ENCODE results near the gene CDH10. TPM values are rescaled to one million over a fixed set of nuclear protein-coding genes. Genes with fewer than 3 reads are reported as not detected.

Gene CDH10
- total RNA-seq, 1 donor, result 0.10 TPM

GRCh38 chr5:24547132-24547531 lies 97.6 kb downstream of the CDH10 start:
- H3K9me3 ChIP-seq (ENCODE audit: low read depth, low read length), result no peaks in the 10 kb centered on the region
- H3K27me3 ChIP-seq (ENCODE audit: insufficient read depth, low read length), result no peaks in the 10 kb centered on the region
- H3K4me3 ChIP-seq (ENCODE audit: low read length), result no peak overlapping the region
- H3K4me1 ChIP-seq (ENCODE audit: insufficient read depth, low read length), result no peaks in the 10 kb centered on the region

DNA sequence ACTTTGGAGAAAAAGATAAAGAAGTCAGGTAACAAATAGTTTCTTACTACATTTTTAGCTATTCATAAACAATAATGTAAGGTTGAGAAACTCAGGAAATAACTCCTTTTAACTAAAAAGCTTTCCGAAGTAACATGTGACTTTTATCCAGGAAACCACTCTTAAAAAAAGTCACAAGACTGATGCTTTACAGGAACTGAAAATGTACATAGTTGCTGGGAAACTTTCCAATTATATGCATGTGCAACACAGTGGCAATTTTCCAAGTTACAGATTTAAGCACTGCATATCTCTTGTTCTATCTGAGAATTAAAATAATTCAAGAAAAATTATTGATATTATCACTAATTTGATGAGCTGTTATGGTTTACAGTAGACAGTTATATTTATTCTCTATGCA lies 105.2 kb downstream of the CDH10 start:
- Histone ChIP-seq H3K4me3 (ENCODE audit: low read length) (no peak overlapping the region), H3K9me3 (ENCODE audit: low read depth, low read length) (no peaks in the 10 kb centered on the region), H3K27me3 (ENCODE audit: insufficient read depth, low read length) (no peaks in the 10 kb centered on the region), H3K4me1 (ENCODE audit: insufficient read depth, low read length) (no peaks in the 10 kb centered on the region)

DNA sequence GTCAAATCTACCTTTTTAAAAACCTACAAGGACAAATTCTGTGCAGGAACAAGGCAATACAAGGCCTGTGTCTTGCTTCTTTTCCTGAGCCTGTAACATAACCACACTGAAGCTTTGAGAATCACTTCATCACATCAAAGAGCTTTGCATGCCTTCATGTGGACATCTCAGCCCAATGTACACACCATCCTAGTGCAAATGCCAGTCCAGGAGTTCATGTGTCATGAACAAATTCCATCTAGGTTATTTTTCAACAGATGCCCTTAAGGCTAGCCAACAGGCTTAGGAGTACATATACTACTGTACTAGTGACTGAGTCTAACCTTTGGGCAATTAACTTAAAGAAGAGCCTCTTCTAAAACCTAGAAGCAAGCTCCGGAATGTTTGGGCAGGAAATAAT lies 106.4 kb downstream of the CDH10 start:
- H3K27me3 ChIP-seq (ENCODE audit: insufficient read depth, low read length), result no peaks in the 10 kb centered on the region
- no peaks in the 10 kb centered on the region for H3K4me1 ChIP-seq (ENCODE audit: insufficient read depth, low read length)
- H3K4me3 ChIP-seq (ENCODE audit: low read length), result no peak overlapping the region
- no peaks in the 10 kb centered on the region for H3K9me3 ChIP-seq (ENCODE audit: low read depth, low read length)

- H3K9me3 ChIP-seq (ENCODE audit: low read depth, low read length), result no peaks in the 10 kb centered on the region
- no peak overlapping the region for H3K4me3 ChIP-seq (ENCODE audit: low read length)
- no peaks in the 10 kb centered on the region for H3K4me1 ChIP-seq (ENCODE audit: insufficient read depth, low read length)
- H3K27me3 ChIP-seq (ENCODE audit: insufficient read depth, low read length), result no peaks in the 10 kb centered on the region
Measured at GRCh38 chr5:24535646-24536045, 109.1 kb downstream of the CDH10 start.

GRCh38 chr5:24530906-24531305 lies 113.9 kb downstream of the CDH10 start:
- Histone ChIP-seq H3K27me3 (ENCODE audit: insufficient read depth, low read length) (no peaks in the 10 kb centered on the region), H3K4me3 (ENCODE audit: low read length) (no peak overlapping the region), H3K9me3 (ENCODE audit: low read depth, low read length) (peaks cover 7% of the 10 kb centered on the region), H3K4me1 (ENCODE audit: insufficient read depth, low read length) (no peaks in the 10 kb centered on the region)

GRCh38 chr5:24525414-24525813 lies 119.4 kb downstream of the CDH10 start:
- peaks cover 7% of the 10 kb centered on the region for H3K9me3 ChIP-seq (ENCODE audit: low read depth, low read length)
- H3K4me3 ChIP-seq (ENCODE audit: low read length), result no peak overlapping the region
- no peaks in the 10 kb centered on the region for H3K4me1 ChIP-seq (ENCODE audit: insufficient read depth, low read length)
- no peaks in the 10 kb centered on the region for H3K27me3 ChIP-seq (ENCODE audit: insufficient read depth, low read length)

DNA sequence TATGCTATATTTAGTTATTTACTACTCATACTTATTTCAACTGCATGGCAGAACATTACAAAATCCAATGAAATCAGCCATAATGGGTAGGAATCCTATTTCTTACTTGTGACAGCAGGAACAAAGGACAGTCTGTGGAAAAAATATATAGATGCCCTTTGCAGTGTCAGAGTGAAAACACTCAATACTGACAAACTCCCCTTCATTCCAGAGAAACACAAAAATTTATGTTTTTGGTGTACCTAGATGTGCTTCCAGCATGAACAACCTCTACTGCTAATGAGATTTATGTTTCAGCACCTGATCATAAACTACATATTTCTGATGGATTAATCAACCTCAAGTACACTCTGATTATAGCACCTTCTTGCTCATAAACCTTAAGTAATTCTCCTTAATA lies 132.4 kb downstream of the CDH10 start:
- Histone ChIP-seq H3K9me3 (ENCODE audit: low read depth, low read length) (no peaks in the 10 kb centered on the region), H3K27me3 (ENCODE audit: insufficient read depth, low read length) (no peaks in the 10 kb centered on the region), H3K4me1 (ENCODE audit: insufficient read depth, low read length) (no peaks in the 10 kb centered on the region), H3K4me3 (ENCODE audit: low read length) (no peak overlapping the region)

- H3K4me1 ChIP-seq (ENCODE audit: insufficient read depth, low read length), result no peaks in the 10 kb centered on the region
- H3K27me3 ChIP-seq (ENCODE audit: insufficient read depth, low read length), result no peaks in the 10 kb centered on the region
- H3K4me3 ChIP-seq (ENCODE audit: low read length), result no peak overlapping the region
- H3K9me3 ChIP-seq (ENCODE audit: low read depth, low read length), result peaks cover 5% of the 10 kb centered on the region
Measured at GRCh38 chr5:24510523-24510988, 134.2 kb downstream of the CDH10 start.

DNA sequence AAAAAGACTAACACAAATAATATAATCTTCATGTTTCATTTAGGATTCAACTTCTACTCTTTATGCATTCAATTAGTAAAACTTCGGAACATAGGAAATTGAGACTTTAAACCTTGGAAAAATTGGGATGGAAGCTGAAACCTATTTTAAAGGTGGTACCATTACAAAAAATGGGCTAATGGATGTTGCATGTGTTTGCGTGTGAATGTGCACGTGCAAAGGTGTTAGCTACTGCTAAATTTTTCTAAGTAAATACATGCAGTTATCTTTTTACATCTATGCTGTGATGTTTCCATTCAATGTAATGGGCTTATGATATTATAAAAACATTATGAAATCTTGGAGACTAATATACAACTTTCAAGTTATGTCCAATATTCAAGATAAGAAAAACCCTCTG lies 134.8 kb downstream of the CDH10 start:
- no peaks in the 10 kb centered on the region for H3K27me3 ChIP-seq (ENCODE audit: insufficient read depth, low read length)
- H3K9me3 ChIP-seq (ENCODE audit: low read depth, low read length), result peaks cover 5% of the 10 kb centered on the region
- H3K4me1 ChIP-seq (ENCODE audit: insufficient read depth, low read length), result no peaks in the 10 kb centered on the region
- H3K4me3 ChIP-seq (ENCODE audit: low read length), result no peak overlapping the region

- peaks cover 5% of the 10 kb centered on the region for H3K9me3 ChIP-seq (ENCODE audit: low read depth, low read length)
- H3K27me3 ChIP-seq (ENCODE audit: insufficient read depth, low read length), result no peaks in the 10 kb centered on the region
- no peak overlapping the region for H3K4me3 ChIP-seq (ENCODE audit: low read length)
- no peaks in the 10 kb centered on the region for H3K4me1 ChIP-seq (ENCODE audit: insufficient read depth, low read length)
Measured at GRCh38 chr5:24505258-24505657, 139.5 kb downstream of the CDH10 start.

GRCh38 chr5:24497591-24498157 lies 147.1 kb downstream of the CDH10 start:
- no peaks in the 10 kb centered on the region for H3K27me3 ChIP-seq (ENCODE audit: insufficient read depth, low read length)
- no peak overlapping the region for H3K4me3 ChIP-seq (ENCODE audit: low read length)
- no peaks in the 10 kb centered on the region for H3K4me1 ChIP-seq (ENCODE audit: insufficient read depth, low read length)
- H3K9me3 ChIP-seq (ENCODE audit: low read depth, low read length), result no peaks in the 10 kb centered on the region

GRCh38 chr5:24497145-24497544 lies 147.6 kb downstream of the CDH10 start:
- Histone ChIP-seq H3K27me3 (ENCODE audit: insufficient read depth, low read length) (no peaks in the 10 kb centered on the region), H3K9me3 (ENCODE audit: low read depth, low read length) (no peaks in the 10 kb centered on the region), H3K4me3 (ENCODE audit: low read length) (no peak overlapping the region), H3K4me1 (ENCODE audit: insufficient read depth, low read length) (no peaks in the 10 kb centered on the region)

- no peaks in the 10 kb centered on the region for H3K9me3 ChIP-seq (ENCODE audit: low read depth, low read length)
Measured at GRCh38 chr5:24496268-24496667, 148.5 kb downstream of the CDH10 start.

DNA sequence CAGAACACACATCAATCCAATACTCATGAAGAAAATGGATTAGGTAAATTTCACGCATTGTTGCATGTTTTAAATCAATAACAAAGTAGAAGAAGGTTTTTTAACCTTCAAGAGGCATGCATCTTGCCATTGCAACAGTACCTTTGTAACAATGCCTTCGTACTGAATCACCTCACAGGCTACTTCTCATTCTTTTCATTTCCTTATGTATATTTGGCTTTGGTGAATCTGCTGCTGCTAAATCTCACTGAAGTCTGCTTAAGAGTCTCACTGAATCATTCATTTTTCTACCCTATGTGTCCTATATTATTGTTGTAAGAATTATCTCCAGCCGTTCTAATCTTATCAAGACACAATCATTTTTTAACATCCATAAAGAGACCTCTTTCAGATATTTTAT lies 152.5 kb downstream of the CDH10 start:
- H3K4me1 ChIP-seq (ENCODE audit: insufficient read depth, low read length), result no peaks in the 10 kb centered on the region
- no peak overlapping the region for H3K4me3 ChIP-seq (ENCODE audit: low read length)
- no peaks in the 10 kb centered on the region for H3K9me3 ChIP-seq (ENCODE audit: low read depth, low read length)
- H3K27me3 ChIP-seq (ENCODE audit: insufficient read depth, low read length), result no peaks in the 10 kb centered on the region

More at GRCh38 chr5:24496268-24496667, 148.5 kb downstream of the CDH10 start:
- Histone ChIP-seq H3K4me3 (ENCODE audit: low read length) (no peak overlapping the region), H3K27me3 (ENCODE audit: insufficient read depth, low read length) (no peaks in the 10 kb centered on the region), H3K4me1 (ENCODE audit: insufficient read depth, low read length) (no peaks in the 10 kb centered on the region)

DNA sequence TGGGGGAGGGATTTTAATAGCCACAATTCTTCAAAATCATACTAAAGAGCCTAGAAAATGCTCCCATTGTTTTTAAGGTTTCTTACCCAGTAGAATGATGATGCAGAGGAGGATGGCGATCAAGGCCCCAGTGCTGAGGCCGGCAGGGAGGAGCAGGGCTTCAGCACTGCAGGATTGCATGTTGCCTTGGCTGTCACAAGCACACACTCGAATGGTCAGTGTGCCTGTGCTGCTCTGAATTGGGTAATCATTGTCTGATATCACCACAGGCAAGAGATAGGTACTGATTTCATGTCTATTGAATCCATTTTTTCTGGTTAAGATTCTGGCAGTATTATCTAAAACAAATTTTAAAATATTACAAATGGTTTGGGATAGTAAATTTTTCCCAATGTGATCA lies 153.3 kb downstream of the CDH10 start:
- Histone ChIP-seq H3K27me3 (ENCODE audit: insufficient read depth, low read length) (no peaks in the 10 kb centered on the region), H3K4me1 (ENCODE audit: insufficient read depth, low read length) (no peaks in the 10 kb centered on the region), H3K9me3 (ENCODE audit: low read depth, low read length) (no peaks in the 10 kb centered on the region), H3K4me3 (ENCODE audit: low read length) (no peak overlapping the region)

DNA sequence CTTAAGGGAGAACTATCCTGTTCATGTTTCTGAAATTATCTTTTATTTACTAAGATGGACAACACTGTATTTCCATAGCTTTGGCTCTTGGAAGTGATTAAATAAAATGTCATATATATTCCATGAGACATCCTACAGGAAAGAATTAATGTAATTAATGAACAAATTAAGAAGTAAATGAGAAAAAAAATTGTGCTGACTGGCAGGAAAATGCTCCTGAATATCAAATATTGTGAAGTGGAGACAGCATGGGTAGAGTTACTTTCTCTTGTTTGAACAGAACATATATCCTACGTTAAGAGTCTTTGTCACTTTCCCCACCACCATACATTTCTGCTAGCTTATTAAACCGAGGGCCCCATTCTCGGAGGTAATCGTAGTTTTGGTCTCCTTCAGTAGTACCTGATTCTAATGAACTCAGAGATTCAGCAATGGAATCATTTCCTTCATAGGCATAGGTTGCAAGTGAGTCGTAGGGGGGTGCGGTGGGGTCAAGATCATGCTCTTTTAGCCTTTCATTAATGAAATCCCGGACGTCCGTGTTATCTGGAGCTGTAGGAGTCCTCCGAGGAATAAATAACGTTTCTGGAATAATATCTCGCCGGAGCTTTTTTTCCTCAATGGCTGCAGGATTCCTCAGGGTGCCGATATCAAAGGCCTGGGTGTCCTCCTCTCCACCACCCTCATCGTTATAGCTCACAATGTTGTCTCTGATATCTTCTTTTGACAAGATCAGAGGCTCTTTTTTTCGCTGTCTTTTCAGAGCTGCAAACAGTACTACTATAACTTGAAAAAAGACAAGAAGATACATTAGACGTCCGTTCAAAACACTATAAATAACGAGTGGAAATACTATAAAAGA lies 157.2 kb downstream of the CDH10 start:
- no peak overlapping the region for H3K4me3 ChIP-seq (ENCODE audit: low read length)
- no peaks in the 10 kb centered on the region for H3K4me1 ChIP-seq (ENCODE audit: insufficient read depth, low read length)
- H3K9me3 ChIP-seq (ENCODE audit: low read depth, low read length), result no peaks in the 10 kb centered on the region
- H3K27me3 ChIP-seq (ENCODE audit: insufficient read depth, low read length), result no peaks in the 10 kb centered on the region
